Loucy (cell line): Measurements from ENCODE around the gene SUPT6H.

Experiments used
- H2AFZ ChIP-seq: fragments of 200-600 bp; sonication (generic); 2 replicates; pipeline ENCODE4 v1.6.0; 2016; ENCODE audit warnings: antibody characterized with exemption, mild to moderate bottlenecking, low read length, moderate library complexity
- H3F3A ChIP-seq: fragments of 200-600 bp; 2 replicates; pipeline ENCODE4 v1.6.0; 2016; ENCODE audit warnings: antibody characterized with exemption, low read depth, mild to moderate bottlenecking
- H3K27me3 ChIP-seq: fragments of 200-600 bp; sonication (generic); 2 replicates; pipeline ENCODE4 v1.6.1; 2014; ENCODE audit warnings: low read length, mild to moderate bottlenecking; ENCODE audit not compliant: insufficient read depth, poor library complexity, severe bottlenecking
- H3K36me3 ChIP-seq: fragments of 200-600 bp; sonication (generic); 2 replicates; pipeline ENCODE4 v1.6.1; 2016; ENCODE audit warnings: low read length; ENCODE audit not compliant: insufficient read depth
- H3K4me1 ChIP-seq: fragments of 200-600 bp; sonication (generic); 2 replicates; pipeline ENCODE4 v1.5.1; 2014; ENCODE audit warnings: low read length, mild to moderate bottlenecking; ENCODE audit not compliant: insufficient read depth, poor library complexity, severe bottlenecking
- H3K4me2 ChIP-seq: fragments of 200-600 bp; sonication (generic); 2 replicates; pipeline ENCODE4 v1.6.0; 2014; ENCODE audit warnings: antibody characterized with exemption, low read length, low read depth, mild to moderate bottlenecking; ENCODE audit not compliant: poor library complexity, severe bottlenecking
- H3K4me3 ChIP-seq: fragments of 200-600 bp; sonication (generic); 2 replicates; pipeline ENCODE4 v1.5.1; 2014; ENCODE audit warnings: low read length, mild to moderate bottlenecking, mixed read lengths; ENCODE audit not compliant: poor library complexity, severe bottlenecking
- H3K79me2 ChIP-seq: fragments of 200-600 bp; sonication (generic); 2 replicates; pipeline ENCODE4 v1.6.1; 2014; ENCODE audit warnings: low read length; ENCODE audit not compliant: insufficient read depth
- H3K9ac ChIP-seq: fragments of 200-600 bp; sonication (generic); 2 replicates; pipeline ENCODE4 v1.6.0; 2014; ENCODE audit warnings: mild to moderate bottlenecking, low read depth, low read length, moderate library complexity; ENCODE audit not compliant: poor library complexity, severe bottlenecking
- H3K9me2 ChIP-seq: fragments of 200-600 bp; sonication (generic); replicated peaks from 2 replicates; pipeline ENCODE4 v1.6.1; 2016; ENCODE audit warnings: low read depth, low read length, mixed read lengths
- H3K9me3 ChIP-seq: fragments of 200-600 bp; sonication (generic); 2 replicates; pipeline ENCODE4 v1.6.1; 2014; ENCODE audit warnings: mild to moderate bottlenecking, antibody characterized with exemption, low read length, low read depth; ENCODE audit not compliant: insufficient read depth
- H4K20me1 ChIP-seq: fragments of 200-600 bp; sonication (generic); 2 replicates; pipeline ENCODE4 v1.6.0; 2014; ENCODE audit warnings: antibody characterized with exemption, low read length, mild to moderate bottlenecking; ENCODE audit not compliant: insufficient read depth, poor library complexity, severe bottlenecking
- EZH2phosphoT487 ChIP-seq: fragments of 200-600 bp; IDR thresholded peaks from 2 replicates; pipeline ENCODE4 v1.6.1; 2018; ENCODE audit warnings: antibody characterized with exemption, mild to moderate bottlenecking, moderate library complexity, borderline replicate concordance
- TF ChIP-seq, protein P1 (sequence below): fragments of 200-600 bp; sonication (generic); conservative IDR thresholded peaks from 2 replicates; pipeline ENCODE4 v1.5.1; 2014; ENCODE audit warnings: mild to moderate bottlenecking, antibody characterized with exemption, low read length

Gene SUPT6H

GRCh38 chr17:28741358-28742349, 79.6 kb downstream of the SUPT6H start:
- Histone ChIP-seq H3K9ac (no peak overlapping the region), H3K27me3 (no peaks in the 10 kb centered on the region), H3K4me3 (no peak overlapping the region), H3K79me2 (peaks cover 28% of the 10 kb centered on the region), H3K36me3 (no peaks in the 10 kb centered on the region), H3F3A (no peaks in the 10 kb centered on the region), H3K9me2 (no peaks in the 10 kb centered on the region), H3K9me3 (no peaks in the 10 kb centered on the region), H3K4me1 (peaks cover 35% of the 10 kb centered on the region), H3K4me2 (no peak overlapping the region), H4K20me1 (peaks cover 16% of the 10 kb centered on the region), H2AFZ (no peak overlapping the region)
- TF ChIP-seq EZH2phosphoT487, result no peak
- TF ChIP-seq, protein P1, sequence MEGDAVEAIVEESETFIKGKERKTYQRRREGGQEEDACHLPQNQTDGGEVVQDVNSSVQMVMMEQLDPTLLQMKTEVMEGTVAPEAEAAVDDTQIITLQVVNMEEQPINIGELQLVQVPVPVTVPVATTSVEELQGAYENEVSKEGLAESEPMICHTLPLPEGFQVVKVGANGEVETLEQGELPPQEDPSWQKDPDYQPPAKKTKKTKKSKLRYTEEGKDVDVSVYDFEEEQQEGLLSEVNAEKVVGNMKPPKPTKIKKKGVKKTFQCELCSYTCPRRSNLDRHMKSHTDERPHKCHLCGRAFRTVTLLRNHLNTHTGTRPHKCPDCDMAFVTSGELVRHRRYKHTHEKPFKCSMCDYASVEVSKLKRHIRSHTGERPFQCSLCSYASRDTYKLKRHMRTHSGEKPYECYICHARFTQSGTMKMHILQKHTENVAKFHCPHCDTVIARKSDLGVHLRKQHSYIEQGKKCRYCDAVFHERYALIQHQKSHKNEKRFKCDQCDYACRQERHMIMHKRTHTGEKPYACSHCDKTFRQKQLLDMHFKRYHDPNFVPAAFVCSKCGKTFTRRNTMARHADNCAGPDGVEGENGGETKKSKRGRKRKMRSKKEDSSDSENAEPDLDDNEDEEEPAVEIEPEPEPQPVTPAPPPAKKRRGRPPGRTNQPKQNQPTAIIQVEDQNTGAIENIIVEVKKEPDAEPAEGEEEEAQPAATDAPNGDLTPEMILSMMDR, result no peak

DNA sequence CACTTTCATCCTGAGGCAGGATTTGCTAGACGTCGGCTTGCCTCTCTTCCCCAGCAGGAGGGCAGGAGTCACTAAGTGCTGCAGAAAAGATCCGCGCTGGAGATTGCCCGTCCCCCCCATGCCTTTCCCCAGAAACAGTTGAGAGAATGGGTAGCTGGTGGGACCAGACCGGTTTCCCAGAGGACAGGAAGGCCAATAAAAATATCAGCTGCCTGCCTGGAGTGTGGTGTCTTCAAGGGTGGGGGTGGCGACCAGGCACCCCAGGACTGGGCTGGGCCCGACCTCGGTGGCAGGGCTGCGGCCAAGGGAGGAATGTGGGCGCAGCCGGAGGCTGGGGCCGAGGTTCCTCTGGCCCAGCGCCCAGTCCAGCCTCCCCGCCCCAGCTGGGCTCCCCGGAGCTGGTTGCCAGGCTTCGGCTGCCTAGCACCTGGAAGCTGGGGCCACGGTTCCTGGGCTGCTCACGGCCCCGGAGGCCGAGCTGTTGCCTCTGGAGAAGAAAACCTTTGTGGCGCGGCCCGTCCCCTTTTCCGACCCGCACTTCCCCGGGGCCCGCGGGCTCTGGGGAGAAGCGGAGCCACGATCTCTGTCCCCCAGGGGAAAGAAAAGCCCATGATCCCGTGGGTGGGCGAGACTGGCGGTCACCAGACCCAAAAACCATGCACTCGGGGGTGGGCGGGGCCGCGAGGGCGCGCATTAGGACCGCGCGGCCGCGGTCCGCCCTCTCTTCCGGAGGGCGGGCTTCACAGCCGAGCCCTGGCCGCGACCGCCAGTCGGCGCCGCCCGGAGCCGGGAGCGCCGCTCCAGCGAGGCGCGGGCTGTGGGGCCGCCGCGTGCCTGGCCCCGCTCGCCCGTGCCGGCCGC, 81.5 kb downstream of the SUPT6H start, which contains the start of gene TRAF4:
TSS of gene TRAF4 (plus strand) at position 769 of the 861 bp plus-strand sequence. CDS start 102 bp downstream, outside the sequence.
- H3K36me3 ChIP-seq, result peaks cover 15% of the 10 kb centered on the region; the same call in 1 of the 2 replicates
- H3K4me2 ChIP-seq, result peak within 1 kb of the TSS; percentile 100
- H3K4me1 ChIP-seq, result peaks cover 36% of the 10 kb centered on the region
- H3K27me3 ChIP-seq, result no peaks in the 10 kb centered on the region
- no peaks in the 10 kb centered on the region for H3F3A ChIP-seq
- H3K9ac ChIP-seq, result peak within 1 kb of the TSS; percentile 82
- H3K9me2 ChIP-seq, result no peaks in the 10 kb centered on the region
- H3K4me3 ChIP-seq, result peak within 1 kb of the TSS; percentile 93
- peaks cover 26% of the 10 kb centered on the region for H4K20me1 ChIP-seq
- H3K79me2 ChIP-seq, result peaks cover 44% of the 10 kb centered on the region
- H3K9me3 ChIP-seq, result no peaks in the 10 kb centered on the region
- TF ChIP-seq, protein P1, result no peak
- TF ChIP-seq EZH2phosphoT487, result no peak
- peak within 1 kb of the TSS; percentile 94 for H2AFZ ChIP-seq

DNA sequence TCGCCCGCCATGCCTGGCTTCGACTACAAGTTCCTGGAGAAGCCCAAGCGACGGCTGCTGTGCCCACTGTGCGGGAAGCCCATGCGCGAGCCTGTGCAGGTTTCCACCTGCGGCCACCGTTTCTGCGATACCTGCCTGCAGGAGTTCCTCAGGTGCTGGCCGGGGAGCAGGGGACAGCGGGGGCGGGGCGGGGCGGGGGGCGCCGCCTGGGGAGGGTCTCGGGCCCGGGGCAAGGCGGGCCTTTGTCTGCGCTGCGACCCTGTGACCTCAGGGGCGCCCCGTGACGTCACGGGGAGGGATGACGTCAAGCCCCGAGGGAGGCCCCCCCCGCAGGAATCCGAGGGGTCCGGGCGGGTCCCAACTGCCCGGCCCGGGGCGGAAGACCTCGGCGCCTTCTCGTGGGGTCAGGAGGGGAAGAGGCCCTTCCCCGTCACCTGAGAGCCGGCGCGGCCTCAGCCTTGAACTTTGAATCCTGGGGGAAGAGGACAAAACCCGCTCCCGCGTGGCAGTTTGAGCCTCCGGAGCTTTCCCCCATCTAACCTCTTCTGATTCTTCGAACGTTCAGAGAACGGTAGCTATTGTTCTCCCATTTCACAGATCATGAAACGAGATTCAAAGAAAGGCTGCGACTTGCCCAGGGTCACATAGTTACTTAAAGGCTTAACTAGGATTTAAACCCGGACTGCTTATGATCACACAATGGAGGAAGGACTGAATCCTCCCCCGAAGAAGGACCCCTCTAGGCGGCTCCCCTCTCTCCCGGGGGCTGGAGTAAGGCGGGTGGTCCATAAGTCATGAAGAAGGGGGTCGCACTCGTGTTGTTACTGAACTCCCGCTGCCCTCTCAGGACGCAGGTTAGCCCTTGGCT, 82.3 kb downstream of the SUPT6H start:
- Histone ChIP-seq H3F3A (no peaks in the 10 kb centered on the region), H3K9me2 (no peaks in the 10 kb centered on the region), H3K79me2 (peaks cover 44% of the 10 kb centered on the region), H3K4me3 (peak overlapping the region; percentile 93), H3K27me3 (no peaks in the 10 kb centered on the region), H3K9ac (peak overlapping the region; percentile 82), H2AFZ (peak overlapping the region; percentile 29), H3K9me3 (no peaks in the 10 kb centered on the region), H3K36me3 (peaks cover 24% of the 10 kb centered on the region; the same call in 1 of the 2 replicates), H3K4me2 (peak overlapping the region; percentile 86), H3K4me1 (peaks cover 30% of the 10 kb centered on the region), H4K20me1 (peaks cover 28% of the 10 kb centered on the region)
- TF ChIP-seq, protein P1, result no peak
- no peak for TF ChIP-seq EZH2phosphoT487
